Measurements from ENCODE around the gene VAMP1.

Gene VAMP1

GRCh38 chr12:6435961-6436715 is 34.3 kb downstream of the VAMP1 start:
- TF ChIP-seq, protein P1, sequence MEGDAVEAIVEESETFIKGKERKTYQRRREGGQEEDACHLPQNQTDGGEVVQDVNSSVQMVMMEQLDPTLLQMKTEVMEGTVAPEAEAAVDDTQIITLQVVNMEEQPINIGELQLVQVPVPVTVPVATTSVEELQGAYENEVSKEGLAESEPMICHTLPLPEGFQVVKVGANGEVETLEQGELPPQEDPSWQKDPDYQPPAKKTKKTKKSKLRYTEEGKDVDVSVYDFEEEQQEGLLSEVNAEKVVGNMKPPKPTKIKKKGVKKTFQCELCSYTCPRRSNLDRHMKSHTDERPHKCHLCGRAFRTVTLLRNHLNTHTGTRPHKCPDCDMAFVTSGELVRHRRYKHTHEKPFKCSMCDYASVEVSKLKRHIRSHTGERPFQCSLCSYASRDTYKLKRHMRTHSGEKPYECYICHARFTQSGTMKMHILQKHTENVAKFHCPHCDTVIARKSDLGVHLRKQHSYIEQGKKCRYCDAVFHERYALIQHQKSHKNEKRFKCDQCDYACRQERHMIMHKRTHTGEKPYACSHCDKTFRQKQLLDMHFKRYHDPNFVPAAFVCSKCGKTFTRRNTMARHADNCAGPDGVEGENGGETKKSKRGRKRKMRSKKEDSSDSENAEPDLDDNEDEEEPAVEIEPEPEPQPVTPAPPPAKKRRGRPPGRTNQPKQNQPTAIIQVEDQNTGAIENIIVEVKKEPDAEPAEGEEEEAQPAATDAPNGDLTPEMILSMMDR (IDR thresholded peaks at IDR 0.05): no peak

DNA sequence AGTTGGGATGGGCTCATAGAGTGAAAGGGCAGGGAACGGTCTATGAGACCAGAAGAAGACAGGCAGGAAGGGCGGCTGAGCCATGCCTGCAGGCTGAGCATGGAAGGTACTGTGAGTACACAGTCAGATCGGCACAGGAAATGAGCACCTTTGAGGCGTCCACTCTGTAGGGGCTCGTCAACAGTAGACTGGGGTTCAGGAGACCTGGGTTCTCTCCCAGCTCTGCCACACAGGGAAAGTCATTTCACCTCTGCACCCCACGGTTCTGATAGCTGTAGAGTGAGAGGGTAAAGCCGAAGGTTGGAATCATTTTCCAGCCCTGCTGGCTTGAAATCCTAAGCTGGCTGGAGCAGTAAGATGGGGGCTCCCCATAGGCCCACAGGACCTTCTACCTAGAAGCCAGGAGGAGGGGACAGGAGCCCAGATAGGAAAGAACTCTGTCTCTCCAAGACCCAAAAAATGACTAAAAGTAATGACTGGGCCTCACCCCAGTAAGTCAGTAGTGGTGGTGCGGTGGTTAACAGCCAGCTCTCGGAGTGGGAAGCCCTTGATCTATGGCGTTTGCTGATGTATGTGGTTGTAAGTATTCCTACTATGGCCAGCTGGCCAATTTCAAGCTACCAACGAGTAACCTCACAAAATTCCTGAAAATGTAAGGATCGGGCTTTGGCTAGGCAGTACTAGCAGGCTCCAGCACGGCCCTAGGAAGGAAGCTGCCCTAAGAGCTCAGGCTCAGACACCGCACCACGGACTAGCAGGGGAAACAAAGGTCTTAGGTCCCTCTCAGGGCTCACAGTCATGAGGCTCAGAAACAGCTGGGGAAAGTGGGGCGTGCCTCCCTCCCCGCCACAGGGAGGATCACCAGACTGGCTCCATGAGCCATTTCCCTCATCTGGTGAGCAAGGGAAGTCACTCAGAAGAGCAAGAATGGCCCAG is 36.0 kb downstream of the VAMP1 start:
- TF ChIP-seq, protein P1 (IDR thresholded peaks at IDR 0.05): no peak

GRCh38 chr12:6432991-6433390 is 37.5 kb downstream of the VAMP1 start:
- TF ChIP-seq, protein P1 (IDR thresholded peaks at IDR 0.05): no peak

DNA sequence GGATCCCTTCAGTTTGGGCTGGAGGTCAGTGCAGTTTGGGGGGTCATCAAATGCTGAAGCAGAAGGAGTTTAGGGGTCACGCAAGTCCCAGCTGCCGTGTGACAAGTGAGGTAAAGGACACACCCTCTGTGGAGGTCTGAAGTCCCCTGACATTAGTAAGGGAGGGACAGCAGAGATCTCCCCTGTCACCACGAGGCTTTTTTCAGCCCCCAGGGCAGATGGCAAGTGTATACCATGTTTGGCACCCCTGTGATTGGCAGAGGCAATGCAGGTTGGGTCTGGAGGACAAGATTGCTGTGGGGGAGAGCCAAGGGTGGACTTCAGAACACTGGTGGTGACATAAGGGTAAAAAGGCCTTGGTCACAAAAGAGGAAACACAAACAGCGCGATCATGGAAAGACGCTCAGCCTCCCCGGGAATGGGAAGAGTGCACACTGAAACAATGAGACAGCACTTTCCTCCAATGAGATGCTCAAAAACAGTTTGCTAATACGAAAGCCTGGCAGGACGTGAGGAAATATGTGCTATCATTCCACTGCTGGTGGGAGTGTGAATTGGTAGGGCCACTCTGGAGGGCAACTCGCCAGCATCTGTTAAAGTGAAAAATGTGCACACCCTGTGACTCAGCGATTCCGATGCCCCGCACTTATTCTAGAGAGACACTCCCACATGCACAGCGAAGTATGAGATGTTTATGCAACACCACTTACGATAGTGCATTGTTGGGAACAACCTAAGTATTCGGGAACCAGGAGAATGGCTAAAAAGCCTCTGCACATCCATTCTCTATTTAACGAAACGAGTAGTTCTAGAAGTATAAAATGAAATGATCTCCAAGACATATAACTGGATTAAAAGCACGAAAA is 40.1 kb downstream of the VAMP1 start:
- TF ChIP-seq, protein P1 (IDR thresholded peaks at IDR 0.05): no peak

DNA sequence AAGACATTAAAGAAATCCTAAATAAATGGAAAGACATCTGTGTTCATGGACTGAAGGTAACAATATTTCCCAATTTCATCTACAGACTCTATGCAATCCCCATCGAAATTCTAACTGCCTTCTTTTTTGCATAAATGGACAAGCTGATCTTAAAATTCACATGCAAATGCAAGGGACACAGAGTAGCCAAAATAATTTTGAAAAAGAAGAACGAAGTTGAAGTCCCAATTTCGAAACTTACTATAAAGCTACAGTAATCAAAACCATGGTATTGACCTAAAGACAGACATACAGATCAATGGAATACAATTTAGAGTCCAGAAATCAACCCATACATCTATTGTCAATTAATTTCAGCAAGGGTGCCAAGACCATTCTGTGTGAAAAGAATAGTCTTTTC is 42.2 kb downstream of the VAMP1 start:
- TF ChIP-seq, protein P1 (IDR thresholded peaks at IDR 0.05): no peak

DNA sequence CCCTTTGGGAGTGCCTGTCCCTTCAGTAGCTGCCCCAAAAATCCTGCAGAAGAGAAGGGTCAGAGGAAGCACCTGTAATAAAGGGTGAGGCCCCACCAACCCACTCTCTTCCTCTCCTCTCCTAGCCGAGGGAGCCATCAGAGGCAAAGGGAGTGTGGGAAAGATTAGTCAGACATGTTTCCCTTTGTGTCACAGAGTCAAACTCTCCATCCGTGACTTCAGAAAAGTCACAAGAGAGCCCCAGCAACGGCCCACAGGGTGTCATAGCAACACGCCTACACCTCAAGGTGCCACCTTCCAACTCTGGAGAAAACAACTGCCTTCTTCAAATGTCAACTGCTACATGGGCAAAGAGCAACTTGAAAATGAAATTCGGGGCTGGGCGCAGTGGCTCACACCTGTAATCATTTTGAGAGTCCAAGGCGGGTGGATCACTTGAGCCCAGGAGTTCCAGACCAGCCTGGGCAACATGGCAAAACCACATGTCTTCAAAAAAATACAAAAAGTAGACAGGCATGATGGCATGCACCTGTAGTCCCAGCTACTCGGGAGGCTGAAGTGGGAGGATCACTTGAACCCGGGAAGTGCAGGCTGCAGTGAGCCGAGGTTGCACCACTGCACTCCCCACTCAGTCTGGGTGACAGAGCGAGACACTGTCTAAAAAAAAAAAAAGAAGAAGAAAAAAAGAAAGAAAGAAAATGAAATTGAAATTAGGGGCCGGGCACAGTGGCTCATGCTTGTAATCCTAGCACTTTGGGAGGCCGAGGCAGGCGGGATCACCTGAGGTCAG is 43.4 kb downstream of the VAMP1 start:
- TF ChIP-seq, protein P1 (IDR thresholded peaks at IDR 0.05): no peak

Data from LNCAP (cell line).